SH-SY5Y (cell line): Measurements from ENCODE around the gene P2RX5.

Experiments used
- GATA2 ChIP-seq: IDR thresholded peaks from 2 replicates; pipeline ENCODE4 v1.6.1; 2011; ENCODE audit warnings: mild to moderate bottlenecking, low read depth, low read length
- GATA3 ChIP-seq: IDR thresholded peaks from 2 replicates; pipeline ENCODE4 v1.6.1; 2011; ENCODE audit warnings: low read depth, mild to moderate bottlenecking, low read length, moderate library complexity

- TF ChIP-seq GATA2 (no peak), GATA3 (no peak)
These were observed 40.2 kb downstream of the P2RX5 start for GRCh38 chr17:3655766-3656165.
